K562 (cell line): Measurements from ENCODE around the gene SLC6A9. TPM values are rescaled to one million over a fixed set of nuclear protein-coding genes. Genes with fewer than 3 reads are reported as not detected.
A peak's percentile ranks its signal among the peaks of the same experiment; 100 is the strongest.

Experiments
- BCL6 ChIP-seq: fragments of 250-450 bp; sonication (Bioruptor Pico); IDR thresholded peaks from 2 replicates; pipeline ENCODE4 v1.4.0; 2020
- CBX1 ChIP-seq: sonication (generic); IDR thresholded peaks from 2 replicates; pipeline ENCODE4 v1.6.1; 2016; ENCODE audit warnings: antibody characterized with exemption, low read depth, mild to moderate bottlenecking
- ELF2 ChIP-seq: fragments of 250-450 bp; sonication (Bioruptor Pico); IDR thresholded peaks from 2 replicates; pipeline ENCODE4 v1.5.0; 2021; ENCODE audit warnings: mild to moderate bottlenecking
- HDAC6 ChIP-seq: IDR thresholded peaks from 2 replicates; pipeline ENCODE4 v1.6.1; 2012; ENCODE audit warnings: low read depth, mild to moderate bottlenecking, control low read depth, inconsistent platforms, low read length, moderate library complexity
- KDM2B ChIP-seq: fragments of 250-450 bp; sonication (Bioruptor Pico); IDR thresholded peaks from 2 replicates; pipeline ENCODE4 v1.8.0; 2021; ENCODE audit warnings: mild to moderate bottlenecking, moderate library complexity
- KLF16 ChIP-seq: IDR thresholded peaks from 2 replicates; pipeline ENCODE4 v1.6.1; 2016; ENCODE audit warnings: antibody characterized with exemption
- MBD2 ChIP-seq: sonication (generic); IDR thresholded peaks from 2 replicates; pipeline ENCODE4 v1.6.1; 2016; ENCODE audit warnings: low read depth, borderline replicate concordance
- MED1 ChIP-seq: sonication (generic); formaldehyde crosslinking; IDR thresholded peaks from 2 replicates; pipeline ENCODE4 v1.8.1; 2023; ENCODE audit warnings: missing genetic modification reagents, borderline replicate concordance
- NBN ChIP-seq: fragments of 450-650 bp; IDR thresholded peaks from 2 replicates; pipeline ENCODE4 v1.6.1; 2016; ENCODE audit warnings: low read depth, mild to moderate bottlenecking
- NFATC3 ChIP-seq: fragments of 450-650 bp; IDR thresholded peaks from 2 replicates; pipeline ENCODE4 v1.6.1; 2017; ENCODE audit warnings: mild to moderate bottlenecking
- OTX1 ChIP-seq: fragments of 450-650 bp; formaldehyde crosslinking; IDR thresholded peaks from 2 replicates; pipeline ENCODE4 v1.4.0; 2022; ENCODE audit warnings: mild to moderate bottlenecking
- RFX7 ChIP-seq: fragments of 250-450 bp; sonication (Bioruptor Pico); IDR thresholded peaks from 2 replicates; pipeline ENCODE4 v1.5.1; 2021; ENCODE audit warnings: mild to moderate bottlenecking
- SREBF1 ChIP-seq: fragments of 150-350 bp; IDR thresholded peaks from 2 replicates; pipeline ENCODE4 v1.6.1; 2014; ENCODE audit warnings: antibody characterized with exemption, low read depth, low read length, borderline replicate concordance
- TGIF2 ChIP-seq: sonication (generic); formaldehyde crosslinking; IDR thresholded peaks from 2 replicates; pipeline ENCODE4 v1.8.1; 2022; ENCODE audit warnings: mild to moderate bottlenecking, missing genetic modification reagents, moderate library complexity
- TRIM24 ChIP-seq, 2 experiments: fragments of 450-650 bp; IDR thresholded peaks; 2 replicates each; pipeline ENCODE4 v1.6.1; 2016
- XRCC4 ChIP-seq: IDR thresholded peaks from one replicate; pipeline ENCODE4 v1.6.1; 2011; ENCODE audit not compliant: insufficient read depth, insufficient read length; ENCODE audit errors: extremely low read depth
- XRCC5 ChIP-seq: fragments of 200-400 bp; formaldehyde crosslinking; IDR thresholded peaks from 2 replicates; pipeline ENCODE4 v1.6.1; 2017; ENCODE audit warnings: low read depth, mild to moderate bottlenecking, low read length
- YBX1 ChIP-seq: fragments of 450-650 bp; IDR thresholded peaks from 2 replicates; pipeline ENCODE4 v1.7.1; 2016; ENCODE audit warnings: mild to moderate bottlenecking
- ZC3H11A ChIP-seq: IDR thresholded peaks from 2 replicates; pipeline ENCODE4 v1.6.1; 2012; ENCODE audit warnings: low read depth, low read length, improper control_type of control experiment
- ZNF41 ChIP-seq: fragments of 250-450 bp; sonication (Bioruptor Pico); conservative IDR thresholded peaks from 2 replicates; pipeline ENCODE4 v1.4.0; 2020; ENCODE audit warnings: mild to moderate bottlenecking
- ZNF57 ChIP-seq: fragments of 450-650 bp; formaldehyde crosslinking; IDR thresholded peaks from 2 replicates; pipeline ENCODE4 v1.4.0; 2020; ENCODE audit warnings: mild to moderate bottlenecking, moderate library complexity
- polyA plus RNA-seq, 8 experiments: library from polyadenylated mRNA; depleted of rRNA in 4 of 8; stranded (reverse) in 5 of 8; unstranded in 3 of 8; fragments of >200 nt; fragmentation: Nextera tagmentation in 2 of 8; fragmentation: Illumina TruSeq in 1 of 8; extraction: Ambion mirVana in 2 of 8; extraction: Trizol in 1 of 8; gene quantifications; 2 replicates each; pipeline versions ENCODE4 v1.2.1 to v1.2.3, GENCODE V29; 2011 to 2014; ENCODE audit warnings: inconsistent platforms in 1 of 8, missing spikeins in 1 of 8
- total RNA-seq, 7 experiments: library from RNA; depleted of rRNA in 6 of 7; stranded (reverse); fragments of >200 nt in 6 of 7; fragmentation: Illumina TruSeq in 2 of 7; extraction: Trizol in 2 of 7; gene quantifications; 2 replicates each; pipeline versions ENCODE4 v1.2.1 to v1.2.3, GENCODE V29; 2011 to 2021; ENCODE audit warnings: low replicate concordance in 1 of 7
- TF ChIP-seq, protein P1 (sequence below), 2 experiments: fragments of 250-450 bp in 1 of 2; fragments of 450-650 bp in 1 of 2; sonication (Bioruptor Pico) in 1 of 2; IDR thresholded peaks; 2 replicates each; pipeline versions ENCODE4 v1.6.1 to v1.8.0; 2016 to 2021; ENCODE audit warnings: mild to moderate bottlenecking in 2 of 2, moderate library complexity in 2 of 2, missing compliant biosample characterization in 1 of 2, missing genetic modification characterization in 1 of 2
- TF ChIP-seq, protein P2 (sequence below): fragments of 450-650 bp; formaldehyde crosslinking; IDR thresholded peaks from 2 replicates; pipeline ENCODE4 v1.4.0; 2022; ENCODE audit warnings: missing genetic modification characterization
- TF ChIP-seq, protein P3 (sequence below), 3 experiments: fragments of 200-800 bp in 1 of 3; sonication (Bioruptor generic) in 1 of 3; sonication (generic) in 1 of 3; formaldehyde crosslinking in 1 of 3; IDR thresholded peaks; 2 replicates each; pipeline versions ENCODE4 v1.6.1 to v1.8.0; 2016 to 2022; ENCODE audit warnings: mild to moderate bottlenecking in 2 of 3, missing compliant biosample characterization in 2 of 3, missing genetic modification characterization in 2 of 3, missing genetic modification reagents in 1 of 3
- TF ChIP-seq, protein P4 (sequence below): fragments of 450-650 bp; IDR thresholded peaks from 2 replicates; pipeline ENCODE4 v1.6.1; 2016

The SLC6A9 gene
- total and polyA plus RNA-seq, 9 of the 15 experiments (the other 6 are each of a cell fraction or from before 2014, with no cell fraction given), result 0.17 to 18.7 (median 2.9) TPM

DNA sequence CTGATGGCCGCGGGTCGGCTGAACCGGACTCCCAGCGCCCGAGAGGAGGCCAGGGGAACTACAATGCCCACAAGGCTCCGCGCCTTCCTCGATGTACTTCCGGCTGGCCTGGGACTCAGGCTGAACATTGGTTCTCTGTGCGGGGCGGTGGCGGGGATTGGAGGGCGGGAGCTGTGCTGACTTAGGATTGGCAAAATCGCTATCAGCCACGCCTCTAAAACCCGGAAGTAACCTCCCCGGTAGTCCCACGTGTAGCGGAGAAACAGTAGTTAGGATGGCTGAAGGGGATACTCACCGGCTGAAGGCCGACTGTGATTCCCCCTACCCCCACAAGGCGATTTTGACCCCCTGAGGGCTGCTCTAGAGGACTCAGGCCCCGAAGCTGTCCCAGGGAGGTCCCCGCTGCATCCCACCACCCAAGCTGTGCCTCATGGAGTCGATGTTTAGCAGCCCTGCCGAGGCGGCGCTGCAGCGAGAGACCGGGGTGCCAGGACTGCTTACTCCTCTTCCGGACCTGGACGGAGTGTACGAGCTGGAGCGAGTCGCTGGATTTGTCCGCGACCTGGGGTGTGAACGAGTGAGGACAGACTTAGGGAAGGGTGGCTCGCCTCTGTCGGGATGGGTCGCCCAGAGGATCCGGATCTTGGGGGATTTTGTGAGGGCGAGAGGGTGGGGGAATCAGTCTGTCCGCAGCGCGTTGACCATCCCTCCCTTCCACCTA lies 61.4 kb downstream of the SLC6A9 start, which contains the start of gene DPH2 (continued):
- TF ChIP-seq CBX1 (no peak), MBD2 (peak; percentile 97), XRCC5 (no peak), TGIF2 (no peak), YBX1 (no peak), ZNF57 (CRISPR knock-in tag) (peak; percentile 19; the same call in 1 of the 2 replicates), TRIM24 (IDR thresholded peaks at IDR 0.05) (no peak), HDAC6 (no peak), ZNF41 (CRISPR knock-in tag) (no peak), NFATC3 (no peak), KDM2B (CRISPR knock-in tag) (no peak), MED1 (CRISPR knock-in tag) (no peak), XRCC4 (no peak), ZC3H11A (no peak), SREBF1 (no peak), RFX7 (CRISPR knock-in tag) (no peak), BCL6 (no peak), NBN (no peak), ELF2 (CRISPR knock-in tag) (peak; percentile 92), KLF16 (no peak), OTX1 (CRISPR knock-in tag) (0 out of 2 replicates have a peak, but pooled peaks have one; percentile 22)
- TF ChIP-seq, protein P1, sequence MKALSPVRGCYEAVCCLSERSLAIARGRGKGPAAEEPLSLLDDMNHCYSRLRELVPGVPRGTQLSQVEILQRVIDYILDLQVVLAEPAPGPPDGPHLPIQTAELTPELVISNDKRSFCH (CRISPR knock-in tag; IDR thresholded peaks at IDR 0.05), result no peak
- TF ChIP-seq, protein P1 (tag; IDR thresholded peaks at IDR 0.05), result no peak
- TF ChIP-seq, protein P2, sequence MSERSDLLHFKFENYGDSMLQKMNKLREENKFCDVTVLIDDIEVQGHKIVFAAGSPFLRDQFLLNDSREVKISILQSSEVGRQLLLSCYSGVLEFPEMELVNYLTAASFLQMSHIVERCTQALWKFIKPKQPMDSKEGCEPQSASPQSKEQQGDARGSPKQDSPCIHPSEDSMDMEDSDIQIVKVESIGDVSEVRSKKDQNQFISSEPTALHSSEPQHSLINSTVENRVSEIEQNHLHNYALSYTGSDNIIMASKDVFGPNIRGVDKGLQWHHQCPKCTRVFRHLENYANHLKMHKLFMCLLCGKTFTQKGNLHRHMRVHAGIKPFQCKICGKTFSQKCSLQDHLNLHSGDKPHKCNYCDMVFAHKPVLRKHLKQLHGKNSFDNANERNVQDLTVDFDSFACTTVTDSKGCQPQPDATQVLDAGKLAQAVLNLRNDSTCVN (CRISPR knock-in tag), result no peak
- TF ChIP-seq, protein P3, sequence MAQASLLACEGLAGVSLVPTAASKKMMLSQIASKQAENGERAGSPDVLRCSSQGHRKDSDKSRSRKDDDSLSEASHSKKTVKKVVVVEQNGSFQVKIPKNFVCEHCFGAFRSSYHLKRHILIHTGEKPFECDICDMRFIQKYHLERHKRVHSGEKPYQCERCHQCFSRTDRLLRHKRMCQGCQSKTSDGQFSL (CRISPR knock-in tag; IDR thresholded peaks at IDR 0.05), result no peak
- TF ChIP-seq, protein P3 (tag; IDR thresholded peaks at IDR 0.05), result no peak
- TF ChIP-seq, protein P4, sequence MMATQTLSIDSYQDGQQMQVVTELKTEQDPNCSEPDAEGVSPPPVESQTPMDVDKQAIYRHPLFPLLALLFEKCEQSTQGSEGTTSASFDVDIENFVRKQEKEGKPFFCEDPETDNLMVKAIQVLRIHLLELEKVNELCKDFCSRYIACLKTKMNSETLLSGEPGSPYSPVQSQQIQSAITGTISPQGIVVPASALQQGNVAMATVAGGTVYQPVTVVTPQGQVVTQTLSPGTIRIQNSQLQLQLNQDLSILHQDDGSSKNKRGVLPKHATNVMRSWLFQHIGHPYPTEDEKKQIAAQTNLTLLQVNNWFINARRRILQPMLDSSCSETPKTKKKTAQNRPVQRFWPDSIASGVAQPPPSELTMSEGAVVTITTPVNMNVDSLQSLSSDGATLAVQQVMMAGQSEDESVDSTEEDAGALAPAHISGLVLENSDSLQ, result peak; percentile 69
